GM12892 (cell line): ENCODE data around the gene MCIDAS.

Experiments
- POLR2A ChIP-seq: IDR thresholded peaks from 2 replicates; pipeline ENCODE4 v1.6.1; 2011; ENCODE audit warnings: low read depth, low read length, control low read depth
- POLR2AphosphoS5 ChIP-seq: IDR thresholded peaks from 2 replicates; pipeline ENCODE4 v1.6.1; 2011; ENCODE audit warnings: low read depth, low read length, control low read depth

DNA sequence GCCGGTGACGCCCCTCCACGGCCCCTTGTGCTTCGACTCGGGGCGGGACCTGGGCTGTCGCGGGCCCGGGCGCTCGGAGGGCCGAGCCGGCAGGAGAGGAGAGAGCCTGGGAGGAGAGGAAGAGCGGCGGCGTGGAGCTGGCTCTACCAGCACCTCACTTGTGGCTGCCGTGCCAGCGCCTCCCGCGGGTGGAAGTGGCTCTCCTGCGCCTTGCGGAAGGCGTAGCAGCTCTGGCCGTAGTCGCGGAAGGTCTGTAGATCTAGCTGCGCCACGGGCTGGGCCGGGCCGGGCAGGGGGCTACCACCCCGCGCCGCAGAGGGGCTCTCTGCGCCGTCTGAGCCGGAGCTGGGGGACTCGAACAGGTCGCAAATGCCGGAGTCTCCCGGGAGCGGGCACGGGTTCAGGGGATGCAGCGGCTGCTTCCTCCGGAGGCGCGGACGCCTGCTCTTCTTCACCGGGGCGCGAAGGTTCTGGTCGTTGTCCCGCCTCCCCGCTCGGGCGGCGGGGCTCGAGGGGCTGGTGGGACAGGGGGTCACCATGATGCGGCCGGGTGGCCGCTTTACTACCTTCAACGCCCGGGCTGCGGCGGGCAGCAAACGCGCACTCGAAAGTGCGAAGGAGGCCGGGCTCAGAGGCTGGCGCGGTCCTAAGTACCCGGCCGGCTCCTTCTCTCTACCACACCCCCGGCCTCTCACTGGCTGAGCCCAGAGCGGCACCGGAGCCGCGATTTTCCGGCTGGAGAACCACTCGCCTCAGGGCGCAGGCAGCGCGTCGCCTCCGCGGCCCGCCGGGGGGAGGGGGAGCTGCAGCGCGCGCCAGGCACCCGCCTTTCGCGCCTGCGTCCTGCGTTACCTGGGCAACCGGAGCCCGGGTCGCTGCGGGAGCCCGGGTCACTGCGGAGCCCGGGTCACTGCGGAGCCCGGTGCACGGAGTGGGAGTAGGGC lies 6.1 kb upstream of the MCIDAS start, which contains the start of gene CCNO:
- TF ChIP-seq POLR2AphosphoS5: no peak
- TF ChIP-seq POLR2A: no peak
